ENCODE measurements around the gene ADAMTSL1. TPM values are rescaled to one million over a fixed set of nuclear protein-coding genes. Genes with fewer than 3 reads are reported as not detected.

Gene ADAMTSL1
- total RNA-seq, 2 experiments from 2014 or later: not detected

DNA sequence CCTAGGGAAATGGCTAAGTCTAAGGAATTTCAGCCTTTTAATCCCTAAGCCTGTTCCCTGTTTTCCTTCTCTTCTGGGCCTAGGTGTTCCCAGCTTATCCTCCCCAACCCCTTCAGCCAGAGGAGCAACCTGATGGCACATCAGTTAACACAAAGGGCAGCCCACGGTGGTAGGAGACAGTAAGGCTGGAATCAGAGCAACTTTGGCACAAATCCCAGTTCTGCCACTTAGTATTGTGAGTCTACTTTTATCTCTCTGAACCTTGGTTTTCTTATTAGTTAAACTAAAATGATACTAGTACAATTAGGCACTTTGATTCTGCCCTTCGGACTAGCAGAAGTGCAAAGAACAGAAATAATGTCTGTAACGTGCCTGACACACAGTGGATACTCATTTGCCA, 312.2 kb downstream of the ADAMTSL1 start:
- Mint-ChIP-seq H3K4me3 (no peak overlapping the region), H3K27ac (no peak overlapping the region), H3K9me3 (no peaks in the 10 kb centered on the region), H3K36me3 (no peaks in the 10 kb centered on the region), H3K27me3 (peaks cover 3% of the 10 kb centered on the region), H3K4me1 (no peaks in the 10 kb centered on the region)
- no peak for DNase-seq
- POLR2A ChIA-PET: no interaction called here
- no peak for ATAC-seq (ENCODE audit: low read depth)

DNA sequence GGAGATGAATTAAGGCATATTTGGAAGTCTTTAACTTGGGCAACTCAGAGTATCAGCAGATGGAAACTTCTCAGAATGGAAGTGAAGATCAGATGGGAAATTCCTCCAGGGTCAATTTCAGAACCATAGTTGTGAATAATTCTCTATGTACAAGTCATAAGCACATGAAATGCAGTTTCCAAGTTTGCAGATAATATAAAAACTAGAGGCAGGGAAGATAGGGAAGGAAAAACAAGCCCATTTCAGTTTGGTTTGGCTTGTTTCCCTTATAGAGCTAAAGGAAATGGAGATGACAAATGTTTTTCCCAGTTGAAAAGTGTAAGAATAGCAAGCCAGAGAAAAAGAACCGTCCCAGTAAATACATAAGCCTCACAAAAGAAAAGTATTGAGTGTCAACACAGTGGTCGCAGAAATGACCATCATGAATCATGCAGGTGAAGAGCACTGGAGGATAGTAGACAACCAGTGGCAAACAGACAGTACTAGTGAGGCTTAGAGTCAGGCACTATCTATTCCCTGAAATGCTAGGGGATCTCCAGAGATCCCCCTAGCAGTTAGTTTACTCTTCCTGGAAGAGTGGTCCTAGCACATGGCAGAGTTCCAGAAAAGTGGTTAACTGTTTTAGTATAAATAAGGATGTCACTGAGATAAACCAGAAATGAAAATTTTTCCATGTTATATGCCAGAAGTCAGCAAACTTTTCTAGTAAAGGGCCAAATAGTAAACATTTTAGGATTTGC, 313.1 kb downstream of the ADAMTSL1 start:
- H3K4me1 Mint-ChIP-seq: no peaks in the 10 kb centered on the region
- DNase-seq: no peak
- no peaks in the 10 kb centered on the region for H3K36me3 Mint-ChIP-seq
- POLR2A ChIA-PET: no interaction called here
- peaks cover 3% of the 10 kb centered on the region for H3K27me3 Mint-ChIP-seq
- H3K9me3 Mint-ChIP-seq: no peaks in the 10 kb centered on the region
- no peak overlapping the region for H3K4me3 Mint-ChIP-seq
- no peak overlapping the region for H3K27ac Mint-ChIP-seq
- no peak for ATAC-seq (ENCODE audit: low read depth)

DNA sequence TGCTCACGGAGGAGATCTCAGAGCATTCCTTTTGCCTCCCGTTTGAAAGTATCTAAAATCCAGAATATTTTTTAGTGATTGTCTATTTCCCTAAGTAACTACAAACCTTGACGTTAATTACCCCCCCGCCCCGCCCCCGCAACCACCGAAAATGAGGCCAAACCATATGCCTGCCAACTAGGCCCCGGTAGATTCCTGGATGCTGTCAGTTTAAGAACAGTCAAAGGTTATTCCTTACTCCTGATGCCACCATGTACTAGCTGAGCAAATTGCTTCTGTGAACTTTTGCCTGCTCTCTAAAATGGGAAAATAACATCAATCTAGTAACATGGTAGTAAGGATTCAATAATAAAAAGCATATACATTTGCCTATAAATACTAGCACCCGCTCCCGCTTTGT, 314.3 kb downstream of the ADAMTSL1 start:
- H3K4me3 Mint-ChIP-seq: no peak overlapping the region
- no peaks in the 10 kb centered on the region for H3K36me3 Mint-ChIP-seq
- H3K27ac Mint-ChIP-seq: no peak overlapping the region
- H3K27me3 Mint-ChIP-seq: no peaks in the 10 kb centered on the region
- ATAC-seq (ENCODE audit: low read depth) (no peak), DNase-seq (no peak)
- no peaks in the 10 kb centered on the region for H3K9me3 Mint-ChIP-seq
- H3K4me1 Mint-ChIP-seq: no peaks in the 10 kb centered on the region
- POLR2A ChIA-PET: no interaction called here

DNA sequence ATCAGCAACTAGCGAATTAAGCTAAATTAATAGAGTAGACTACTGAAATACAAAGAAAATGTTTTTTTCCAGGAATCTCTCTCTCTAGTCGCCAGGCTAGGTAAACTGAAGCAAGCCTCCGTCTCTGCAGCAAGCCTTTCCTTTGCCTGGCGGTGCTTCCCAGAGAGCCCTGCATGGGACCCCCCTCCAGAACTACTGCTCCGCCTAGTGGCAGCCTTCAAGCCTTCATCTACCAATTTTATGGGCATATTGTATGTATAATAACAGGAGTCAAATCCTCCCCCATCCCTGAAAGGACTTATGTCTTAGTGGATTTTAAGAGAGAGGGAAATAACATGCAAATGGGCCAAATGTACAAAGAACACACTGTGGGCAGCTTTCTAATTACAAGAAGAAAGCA, 317.1 kb downstream of the ADAMTSL1 start:
- Mint-ChIP-seq H3K4me3 (no peak overlapping the region), H3K36me3 (no peaks in the 10 kb centered on the region), H3K27ac (no peak overlapping the region), H3K9me3 (no peaks in the 10 kb centered on the region), H3K27me3 (no peaks in the 10 kb centered on the region), H3K4me1 (no peaks in the 10 kb centered on the region)
- ATAC-seq (ENCODE audit: low read depth) (no peak), DNase-seq (no peak)
- POLR2A ChIA-PET: no interaction called here

DNA sequence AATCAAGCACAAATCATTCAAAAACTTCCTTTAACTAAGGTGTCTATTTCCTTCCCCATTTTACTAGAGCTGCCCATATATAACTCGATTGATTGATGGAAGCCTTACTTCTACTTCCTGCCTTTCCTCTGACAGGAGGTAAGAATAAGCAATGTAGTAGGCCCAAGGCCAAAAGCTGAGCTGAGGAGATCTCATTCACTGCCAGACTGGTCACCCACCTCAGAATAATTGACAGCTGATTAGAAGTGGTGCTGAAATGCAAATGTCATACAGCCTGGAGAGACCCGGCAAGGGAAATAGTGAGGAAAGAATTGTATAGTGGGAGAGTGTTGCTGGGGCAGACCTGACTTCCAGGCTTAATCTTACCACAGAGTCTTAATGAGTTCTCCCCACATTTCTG, 319.2 kb downstream of the ADAMTSL1 start:
- Mint-ChIP-seq H3K36me3 (no peaks in the 10 kb centered on the region), H3K9me3 (no peaks in the 10 kb centered on the region)
- ATAC-seq (ENCODE audit: low read depth): no peak

DNA sequence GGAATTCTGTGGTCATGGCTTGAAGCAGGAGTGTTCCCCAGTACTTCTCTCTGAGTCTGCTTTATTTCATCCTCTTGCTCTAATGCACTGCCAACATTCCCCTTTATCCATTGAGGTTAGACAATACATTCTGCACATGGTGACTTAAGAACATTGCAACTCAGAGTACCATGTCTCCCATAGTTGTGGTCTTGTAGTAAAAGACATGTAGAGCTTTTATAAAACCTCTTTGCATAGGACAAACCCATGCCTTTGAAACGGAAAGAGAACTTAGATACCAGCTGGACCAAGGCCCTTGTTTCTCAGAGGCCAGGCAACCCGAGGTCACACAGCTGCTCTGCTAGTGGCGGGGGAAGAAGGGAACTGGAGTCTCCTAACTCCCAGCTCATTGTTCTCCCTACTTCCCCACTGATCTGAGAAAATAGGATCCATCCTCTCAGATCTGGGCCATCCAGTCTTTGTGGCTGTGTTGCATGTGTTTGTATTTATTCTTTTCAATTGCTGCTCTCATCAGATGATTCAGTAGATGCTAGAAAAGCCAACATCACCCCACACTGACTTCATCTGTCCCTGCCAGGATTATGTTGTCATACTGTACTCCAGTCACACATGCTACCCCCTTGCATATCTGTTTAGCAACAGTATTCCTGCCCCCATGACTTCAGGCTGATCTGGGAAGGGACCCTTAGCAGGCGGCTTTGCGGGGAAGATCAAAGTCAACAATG, 322.2 kb downstream of the ADAMTSL1 start:
- POLR2A ChIA-PET: no interaction called here
- DNase-seq: no peak
- no peaks in the 10 kb centered on the region for H3K36me3 Mint-ChIP-seq
- H3K27ac Mint-ChIP-seq: no peak overlapping the region
- H3K27me3 Mint-ChIP-seq: no peaks in the 10 kb centered on the region
- no peak overlapping the region for H3K4me3 Mint-ChIP-seq
- ATAC-seq (ENCODE audit: low read depth): no peak
- peaks cover 1% of the 10 kb centered on the region for H3K4me1 Mint-ChIP-seq
- no peaks in the 10 kb centered on the region for H3K9me3 Mint-ChIP-seq

More for the DNA sequence above, 319.2 kb downstream of the ADAMTSL1 start:
- Mint-ChIP-seq H3K27me3 (no peaks in the 10 kb centered on the region), H3K27ac (no peak overlapping the region), H3K4me1 (no peaks in the 10 kb centered on the region), H3K4me3 (no peak overlapping the region)
- DNase-seq: no peak
- POLR2A ChIA-PET: no interaction called here

DNA sequence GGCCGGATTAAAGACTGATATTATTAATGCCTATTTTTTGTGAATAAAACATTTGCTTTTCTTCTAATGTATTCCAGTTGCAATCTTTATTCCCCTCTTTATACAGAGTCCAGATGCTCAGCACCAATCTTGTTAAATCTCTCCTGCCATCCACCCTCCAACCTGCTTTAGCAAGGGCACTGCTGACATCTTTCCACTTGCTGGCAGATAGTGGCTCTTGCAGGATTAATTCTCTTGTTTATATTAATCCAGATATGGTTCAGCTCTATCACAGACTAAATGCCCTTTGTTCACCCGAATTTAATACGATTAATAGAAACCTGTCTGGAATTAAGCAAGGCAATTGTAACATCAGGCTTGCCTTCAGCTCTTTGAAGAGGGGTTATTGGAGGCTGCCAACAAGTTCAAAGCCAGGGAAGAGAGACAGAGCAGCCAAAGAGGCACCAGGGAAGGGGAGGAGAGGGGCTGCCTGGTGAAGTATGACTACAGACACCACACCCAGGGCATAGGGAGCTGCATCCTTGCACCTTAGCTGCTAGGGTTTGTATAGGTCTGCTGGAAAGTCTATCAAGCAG, 322.8 kb downstream of the ADAMTSL1 start:
- no peak for ATAC-seq (ENCODE audit: low read depth)
- POLR2A ChIA-PET: no interaction called here

DNA sequence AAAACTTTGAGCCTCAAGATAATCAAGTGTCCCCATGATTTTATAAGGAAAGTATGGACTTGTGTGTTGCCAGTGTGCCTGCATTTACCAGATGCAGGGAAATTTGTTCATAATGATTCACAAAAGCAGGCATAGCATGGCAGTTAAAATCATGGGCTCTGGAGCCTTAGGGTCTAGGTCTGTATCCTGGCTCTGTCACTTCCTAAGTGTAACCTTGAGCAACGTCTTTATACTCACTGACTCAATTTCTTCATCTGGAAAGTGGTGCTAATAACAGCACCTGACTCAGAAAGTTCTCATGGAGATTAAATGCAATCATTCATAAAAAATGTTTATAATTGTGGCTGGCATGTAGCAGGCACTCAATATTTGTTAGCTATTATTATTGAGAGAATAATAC, 324.2 kb downstream of the ADAMTSL1 start:
- DNase-seq (no peak), ATAC-seq (ENCODE audit: low read depth) (no peak)
- Mint-ChIP-seq H3K4me3 (no peak overlapping the region), H3K9me3 (no peaks in the 10 kb centered on the region), H3K4me1 (peaks cover 1% of the 10 kb centered on the region), H3K27me3 (peaks cover 3% of the 10 kb centered on the region), H3K36me3 (no peaks in the 10 kb centered on the region), H3K27ac (no peak overlapping the region)
- POLR2A ChIA-PET: no interaction called here

More for the DNA sequence above, 322.8 kb downstream of the ADAMTSL1 start:
- no peaks in the 10 kb centered on the region for H3K36me3 Mint-ChIP-seq
- no peak for DNase-seq
- no peak overlapping the region for H3K4me3 Mint-ChIP-seq
- H3K9me3 Mint-ChIP-seq: no peaks in the 10 kb centered on the region
- H3K4me1 Mint-ChIP-seq: peaks cover 1% of the 10 kb centered on the region
- no peak overlapping the region for H3K27ac Mint-ChIP-seq
- H3K27me3 Mint-ChIP-seq: no peaks in the 10 kb centered on the region

DNA sequence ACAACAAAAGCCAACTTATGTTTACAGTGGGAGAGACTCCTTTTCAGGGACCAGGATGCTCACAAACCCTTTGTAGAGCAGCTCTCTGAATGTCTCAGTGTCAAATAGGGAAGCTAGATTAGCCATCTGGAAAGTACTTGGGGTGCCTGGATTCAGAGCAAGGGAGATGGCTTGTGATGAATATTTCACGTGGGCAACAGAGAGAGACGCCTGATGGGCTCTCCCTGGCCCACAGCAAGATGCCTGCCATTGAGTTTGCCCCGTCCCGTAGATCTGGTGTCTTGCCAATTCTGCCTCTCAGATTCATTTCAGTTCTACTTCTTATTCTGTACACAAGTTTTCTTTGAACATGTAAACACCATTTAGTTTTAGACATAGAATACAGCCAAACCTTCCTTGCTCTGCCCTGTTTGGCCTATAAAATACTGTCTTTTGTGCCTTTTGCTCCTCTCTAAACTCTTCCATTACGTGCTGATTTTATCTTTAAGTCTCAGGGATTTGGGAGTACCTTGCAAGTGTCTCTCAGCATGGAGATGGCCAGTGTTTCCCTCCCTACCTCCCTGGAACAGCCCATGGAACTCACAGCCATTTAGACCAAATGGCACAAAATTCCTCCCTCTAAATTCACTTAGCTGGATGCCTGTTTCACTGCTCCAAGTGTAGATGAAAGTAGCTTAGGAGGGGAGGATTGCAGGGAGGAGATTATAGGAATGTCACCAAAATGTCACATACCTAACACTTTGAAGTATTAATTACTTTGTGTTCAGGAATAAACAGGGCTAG, 324.7 kb downstream of the ADAMTSL1 start:
- no peaks in the 10 kb centered on the region for H3K9me3 Mint-ChIP-seq
- DNase-seq: no peak
- peaks cover 1% of the 10 kb centered on the region for H3K4me1 Mint-ChIP-seq
- H3K36me3 Mint-ChIP-seq: no peaks in the 10 kb centered on the region
- POLR2A ChIA-PET: no interaction called here
- H3K27me3 Mint-ChIP-seq: peaks cover 4% of the 10 kb centered on the region
- ATAC-seq (ENCODE audit: low read depth): no peak
- H3K27ac Mint-ChIP-seq: no peak overlapping the region
- H3K4me3 Mint-ChIP-seq: no peak overlapping the region

DNA sequence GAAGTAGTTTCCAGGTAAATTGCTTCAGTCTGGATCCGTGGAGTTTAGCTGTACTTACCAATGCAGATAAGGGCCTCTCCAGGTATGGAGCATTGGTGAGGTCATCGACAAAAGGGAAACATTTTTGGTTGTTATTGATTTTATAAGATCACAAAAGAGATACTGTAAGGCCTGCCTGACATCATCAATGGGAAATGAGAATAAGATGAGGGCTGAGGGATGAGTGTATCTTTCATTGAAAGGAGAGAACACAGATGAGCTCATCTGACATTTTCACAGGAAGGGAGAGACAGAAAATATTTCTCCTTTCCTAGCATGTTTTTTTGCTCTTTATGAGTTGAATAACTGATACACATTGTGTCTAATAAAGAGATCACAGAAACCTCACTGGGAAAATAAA, 325.5 kb downstream of the ADAMTSL1 start:
- peaks cover 5% of the 10 kb centered on the region for H3K27me3 Mint-ChIP-seq
- H3K4me1 Mint-ChIP-seq: peaks cover 1% of the 10 kb centered on the region
- H3K4me3 Mint-ChIP-seq: no peak overlapping the region
- POLR2A ChIA-PET: interaction anchor here (0.6 kb wide), 1 partner anchor 545 kb away, joined by 5 read pairs; no protein-coding TSS in a partner anchor
- no peaks in the 10 kb centered on the region for H3K9me3 Mint-ChIP-seq
- H3K36me3 Mint-ChIP-seq: no peaks in the 10 kb centered on the region
- H3K27ac Mint-ChIP-seq: no peak overlapping the region
- DNase-seq (no peak), ATAC-seq (ENCODE audit: low read depth) (no peak)

DNA sequence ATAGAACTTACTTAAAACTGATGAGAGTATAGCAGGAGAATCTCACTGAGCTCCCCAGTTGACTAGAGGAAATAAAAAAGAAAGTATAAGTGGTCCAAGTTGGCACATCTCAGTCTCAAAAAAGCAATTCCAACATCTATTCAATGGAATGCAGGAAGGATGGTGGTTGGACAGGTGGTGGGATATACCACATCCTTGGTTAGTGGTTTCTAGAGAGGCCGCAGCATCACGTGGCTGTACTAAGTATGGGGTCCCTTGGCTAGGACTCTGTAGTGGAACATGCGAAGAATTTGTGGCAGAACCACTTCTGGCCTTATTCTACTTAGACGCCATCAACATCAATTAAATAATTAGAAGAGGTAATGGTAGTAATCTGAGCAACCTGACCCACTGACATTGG, 326.6 kb downstream of the ADAMTSL1 start:
- no peaks in the 10 kb centered on the region for H3K36me3 Mint-ChIP-seq
- H3K9me3 Mint-ChIP-seq: no peaks in the 10 kb centered on the region
- no peak for DNase-seq
- H3K27me3 Mint-ChIP-seq: peaks cover 5% of the 10 kb centered on the region
- H3K4me3 Mint-ChIP-seq: no peak overlapping the region
- ATAC-seq (ENCODE audit: low read depth): no peak
- H3K27ac Mint-ChIP-seq: no peak overlapping the region
- peaks cover 1% of the 10 kb centered on the region for H3K4me1 Mint-ChIP-seq
- POLR2A ChIA-PET: no interaction called here

DNA sequence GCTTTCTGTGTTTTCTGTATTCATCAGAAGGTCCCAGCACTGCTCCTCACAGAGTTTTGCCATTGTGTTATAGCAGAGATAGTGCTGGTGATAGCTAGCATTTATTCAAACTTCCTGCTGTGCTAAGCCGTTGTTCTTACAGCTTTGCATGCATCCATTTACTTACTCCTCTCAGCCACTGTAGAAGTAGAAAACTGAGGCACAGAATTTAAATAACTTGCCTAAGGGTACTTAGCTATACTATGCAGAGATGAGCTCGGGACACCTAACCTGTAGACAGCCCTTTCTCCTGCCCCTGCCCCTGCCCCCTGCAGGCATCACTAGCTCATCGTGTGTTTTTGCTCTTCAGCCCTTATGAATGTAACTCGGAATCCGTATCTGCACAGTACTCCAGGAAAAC, 331.4 kb downstream of the ADAMTSL1 start:
- H3K36me3 Mint-ChIP-seq: no peaks in the 10 kb centered on the region
- peaks cover 11% of the 10 kb centered on the region for H3K27me3 Mint-ChIP-seq
- no peak overlapping the region for H3K4me3 Mint-ChIP-seq
- POLR2A ChIA-PET: no interaction called here
- H3K4me1 Mint-ChIP-seq: peaks cover 1% of the 10 kb centered on the region
- H3K27ac Mint-ChIP-seq: no peak overlapping the region
- ATAC-seq (ENCODE audit: low read depth) (no peak), DNase-seq (no peak)
- no peaks in the 10 kb centered on the region for H3K9me3 Mint-ChIP-seq

DNA sequence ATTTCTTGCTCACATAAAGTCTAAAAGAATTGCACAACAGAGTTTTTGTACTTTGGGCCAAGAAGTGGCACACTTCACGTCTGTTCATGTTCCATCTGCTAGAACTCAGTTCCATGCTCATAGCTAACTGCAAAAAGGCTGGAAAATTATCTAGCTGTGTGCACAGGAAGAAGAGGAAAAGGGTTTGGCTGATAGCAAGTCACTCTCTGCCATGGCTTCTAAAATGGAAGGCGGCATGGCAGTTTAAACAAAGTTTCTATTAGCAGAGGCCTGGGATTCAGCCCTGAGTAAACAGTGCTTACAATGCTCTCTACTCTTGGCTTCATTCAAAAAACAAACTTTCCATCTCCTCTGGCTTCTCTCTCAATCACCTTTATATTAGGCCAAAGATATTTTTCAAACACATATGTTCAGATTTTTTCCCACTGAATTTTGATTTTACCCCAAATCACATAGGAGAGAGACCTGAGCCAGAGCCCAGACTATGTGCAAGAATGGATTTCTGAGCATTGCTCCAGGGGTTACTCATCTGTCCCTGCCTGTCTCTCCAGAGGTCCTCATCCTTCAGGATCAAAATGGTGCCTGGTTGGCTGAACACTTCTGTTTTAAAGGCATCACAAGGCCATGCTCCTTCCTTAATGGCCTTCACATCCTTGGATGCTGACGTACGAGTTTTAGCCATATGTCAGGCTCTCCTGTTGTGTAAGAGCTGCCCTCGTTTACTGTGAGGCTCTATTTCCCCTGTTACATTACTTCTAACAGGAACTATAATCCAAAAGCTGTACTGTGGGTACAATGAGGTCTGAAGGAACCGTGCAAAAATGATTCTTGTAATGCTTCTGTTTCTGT, 332.5 kb downstream of the ADAMTSL1 start:
- no peaks in the 10 kb centered on the region for H3K9me3 Mint-ChIP-seq
- DNase-seq (no peak), ATAC-seq (ENCODE audit: low read depth) (no peak)
- peaks cover 11% of the 10 kb centered on the region for H3K27me3 Mint-ChIP-seq
- POLR2A ChIA-PET: interaction anchor here (0.5 kb wide), 1 partner anchor 18 kb away, joined by 4 read pairs; no protein-coding TSS in a partner anchor
- no peak overlapping the region for H3K4me3 Mint-ChIP-seq
- H3K27ac Mint-ChIP-seq: no peak overlapping the region
- H3K4me1 Mint-ChIP-seq: no peaks in the 10 kb centered on the region
- H3K36me3 Mint-ChIP-seq: no peaks in the 10 kb centered on the region

Data from activated naive CD8-positive, alpha-beta T cell treated with anti-CD3 and anti-CD28 coated beads, Interleukin-2, amount 10 ng/mL, durations not matched to agents 7 days and 5 days (primary cell).